HepG2 (cell line): Measurements from ENCODE around the gene CCDC201. TPM values are rescaled to one million over a fixed set of nuclear protein-coding genes. Genes with fewer than 3 reads are reported as not detected.
A peak's percentile ranks its signal among the peaks of the same experiment; 100 is the strongest.

Experiments used
- ATAC-seq: fragments of 200-7000 bp; cut with Tn5 transposase; 3 replicates; pipeline ENCODE4 v1.9.1; 2020; ENCODE audit warnings: mild to moderate bottlenecking, moderate library complexity
- BruUV-seq: library from RNA; stranded (reverse); fragments of 400-500 nt; replicated peaks from 2 replicates; lab custom pipeline; 2021; lab: Mats Ljungman, UMichigan
- CTCF ChIA-PET: fragments of 300-600 bp; formaldehyde crosslinking; extraction: SDS; loops from one replicate; lab custom pipeline; 2021; ENCODE audit warnings: low total read pairs, inconsistent platforms, low intra/inter-chr PET ratio; lab: Yijun Ruan, JAX
- POLR2A ChIA-PET: fragments of 350-600 bp; sonication (Branson Sonifier 250); formaldehyde crosslinking; loops from one replicate; lab custom pipeline; 2020; ENCODE audit warnings: antibody characterized with exemption, inconsistent platforms; lab: Yijun Ruan, JAX
- DNase-seq: peaks from one replicate; pipeline ENCODE4 v3.0.0-alpha.2; 2015; ENCODE audit warnings: low spot score
- FAIRE-seq: peaks from 3 replicates; lab custom pipeline; 2011; peaks lifted over from hg19 to GRCh38; lab: Jason Lieb, UNC
- H2AFZ ChIP-seq: one replicate; pipeline ENCODE4 v1.6.1; 2011; ENCODE audit warnings: low read length, inconsistent platforms
- H3K27ac ChIP-seq: fragments of 300-600 bp; 3 replicates; pipeline ENCODE4 v1.8.0; 2011; ENCODE audit warnings: mixed run types, mild to moderate bottlenecking, mixed read lengths, low read length, inconsistent platforms; ENCODE audit not compliant: insufficient read depth; ENCODE audit errors: extremely low read length
- H3K27me3 ChIP-seq, 2 experiments: fragments of 200-600 bp in 1 of 2; 2 replicates in 1 of 2; 3 replicates in 1 of 2; pipeline versions ENCODE4 v1.6.0 to v1.8.0; 2011; ENCODE audit warnings: low read length in 2 of 2, mild to moderate bottlenecking in 2 of 2, moderate library complexity in 2 of 2, inconsistent platforms in 1 of 2; ENCODE audit not compliant: insufficient read depth in 2 of 2, control insufficient read depth in 1 of 2
- H3K36me3 ChIP-seq, 2 experiments: fragments of 200-600 bp in 1 of 2; replicated peaks in 1 of 2; 2 replicates in 1 of 2; 3 replicates in 1 of 2; pipeline versions ENCODE4 v1.5.1 to v1.8.0; 2011; ENCODE audit warnings: low read length in 2 of 2, inconsistent platforms in 1 of 2; ENCODE audit not compliant: insufficient read depth in 2 of 2, control insufficient read depth in 1 of 2
- H3K4me1 ChIP-seq: 2 replicates; pipeline ENCODE4 v1.5.1; 2012; ENCODE audit warnings: low read length, inconsistent platforms; ENCODE audit not compliant: insufficient read depth
- H3K4me2 ChIP-seq: 2 replicates; pipeline ENCODE4 v1.6.0; 2011; ENCODE audit warnings: low read depth, low read length, inconsistent platforms
- H3K4me3 ChIP-seq, 3 experiments: fragments of 200-600 bp in 1 of 3; sonication (generic), shearing (Covaris generic) in 1 of 3; replicated peaks in 1 of 3; 2 replicates each; pipeline ENCODE4 v1.5.1; 2011 to 2016; ENCODE audit warnings: low read length in 3 of 3, inconsistent platforms in 2 of 3, low read depth in 2 of 3, mild to moderate bottlenecking in 2 of 3, control low read depth in 1 of 3, mixed read lengths in 1 of 3; ENCODE audit not compliant: insufficient read depth in 1 of 3
- H3K79me2 ChIP-seq: one replicate; pipeline ENCODE4 v1.6.1; 2011; ENCODE audit warnings: low read length, inconsistent platforms; ENCODE audit not compliant: insufficient read depth
- H3K9ac ChIP-seq: 2 replicates; pipeline ENCODE4 v1.6.0; 2011; ENCODE audit warnings: mild to moderate bottlenecking, low read depth, low read length, inconsistent platforms; ENCODE audit not compliant: insufficient read depth
- H3K9me3 ChIP-seq: 2 replicates; pipeline ENCODE4 v1.5.1; 2012; ENCODE audit warnings: mild to moderate bottlenecking, low read length
- H4K20me1 ChIP-seq: 2 replicates; pipeline ENCODE4 v1.6.0; 2011; ENCODE audit warnings: inconsistent platforms, mild to moderate bottlenecking, low read length, moderate library complexity; ENCODE audit not compliant: insufficient read depth
- BRF2 ChIP-seq: sonication (generic); formaldehyde crosslinking; IDR thresholded peaks from 2 replicates; pipeline ENCODE4 v1.8.1; 2022; ENCODE audit warnings: mild to moderate bottlenecking, missing genetic modification reagents
- ELF4 ChIP-seq: sonication (generic); formaldehyde crosslinking; IDR thresholded peaks from 2 replicates; pipeline ENCODE4 v1.5.0; 2020; ENCODE audit warnings: missing genetic modification reagents, mild to moderate bottlenecking, moderate library complexity, borderline replicate concordance
- FUBP1 ChIP-seq: sonication (generic); formaldehyde crosslinking; IDR thresholded peaks from 2 replicates; pipeline ENCODE4 v1.5.1; 2020; ENCODE audit warnings: missing genetic modification reagents, mild to moderate bottlenecking, borderline replicate concordance
- HNRNPL ChIP-seq: fragments of 200-400 bp; formaldehyde crosslinking; IDR thresholded peaks from 2 replicates; pipeline ENCODE4 v1.6.1; 2017; ENCODE audit warnings: mild to moderate bottlenecking, low read depth, low read length
- IRF9 ChIP-seq: sonication (generic); formaldehyde crosslinking; IDR thresholded peaks from 2 replicates; pipeline ENCODE4 v1.8.0; 2022; ENCODE audit warnings: missing genetic modification reagents, mild to moderate bottlenecking, borderline replicate concordance
- MIER2 ChIP-seq: IDR thresholded peaks from 2 replicates; pipeline ENCODE4 v1.6.1; 2016; ENCODE audit warnings: missing biosample characterization, missing genetic modification reagents
- POGZ ChIP-seq: sonication (generic); formaldehyde crosslinking; IDR thresholded peaks from 2 replicates; pipeline ENCODE4 v1.4.0; 2020; ENCODE audit warnings: mild to moderate bottlenecking, missing genetic modification reagents
- ZNF124 ChIP-seq: sonication (generic); formaldehyde crosslinking; IDR thresholded peaks from 2 replicates; pipeline ENCODE4 v1.4.0; 2020; ENCODE audit warnings: missing genetic modification reagents
- ZNF281 ChIP-seq: sonication (generic); formaldehyde crosslinking; IDR thresholded peaks from 2 replicates; pipeline ENCODE4 v1.4.0; 2020; ENCODE audit warnings: missing genetic modification reagents, borderline replicate concordance
- ZNF343 ChIP-seq: sonication (generic); formaldehyde crosslinking; IDR thresholded peaks from 2 replicates; pipeline ENCODE4 v1.4.0; 2020; ENCODE audit warnings: mild to moderate bottlenecking, missing genetic modification reagents
- ZNF563 ChIP-seq: sonication (generic); formaldehyde crosslinking; IDR thresholded peaks from 2 replicates; pipeline ENCODE4 v1.8.0; 2022; ENCODE audit warnings: mild to moderate bottlenecking, moderate library complexity, missing genetic modification reagents
- ZNF564 ChIP-seq: sonication (generic); formaldehyde crosslinking; IDR thresholded peaks from 2 replicates; pipeline ENCODE4 v1.8.1; 2023; ENCODE audit warnings: mild to moderate bottlenecking, missing genetic modification reagents
- ZNF580 ChIP-seq: IDR thresholded peaks from 2 replicates; pipeline ENCODE4 v1.6.1; 2016; ENCODE audit warnings: low read depth, borderline replicate concordance
- ZNF672 ChIP-seq: sonication (generic); formaldehyde crosslinking; IDR thresholded peaks from 2 replicates; pipeline ENCODE4 v1.8.1; 2022; ENCODE audit warnings: missing genetic modification reagents
- WGBS: methylation state at CpG from one replicate; pipeline ENCODE4 v1.1.6; 2017; ENCODE audit warnings: low lambda C conversion rate; 5-methylcytosine and 5-hydroxymethylcytosine counted together
- in situ Hi-C: cut with HindIII; loops from 2 replicates; pipeline ENCODE4 v1.10.0; 2017; ENCODE audit warnings: low pct_unique_long_range_greater_than_20kb; ENCODE audit not compliant: extremely low pct_ligation_motif_present
- intact Hi-C: fragments of 100-400 bp; cut with micrococcal nuclease; formaldehyde crosslinking; loops from one replicate; pipeline ENCODE4 v1.10.0; 2022; ENCODE audit not compliant: unreplicated experiment
- polyA plus RNA-seq, 8 experiments: library from polyadenylated mRNA; depleted of rRNA in 3 of 8; stranded (reverse) in 7 of 8; unstranded in 1 of 8; fragments of >200 nt; fragmentation: Illumina TruSeq in 4 of 8; extraction: Trizol in 4 of 8; gene quantifications; 2 replicates each; pipeline versions ENCODE4 v1.2.1 to v1.2.3, GENCODE V29; 2011 to 2016; ENCODE audit warnings: low read depth in 4 of 8, missing spikeins in 1 of 8, mixed read lengths in 1 of 8; ENCODE audit not compliant: insufficient read depth in 1 of 8
- total RNA-seq, 5 experiments: library from RNA; depleted of rRNA; stranded (reverse); fragments of >200 nt; fragmentation: Illumina TruSeq; extraction: Trizol; gene quantifications; 2 replicates each; pipeline ENCODE4 v1.2.3, GENCODE V29; 2016; ENCODE audit warnings: low read depth in 1 of 5

CCDC201 gene
- total and polyA plus RNA-seq, 2 of the 13 experiments (the other 11 are each of a cell fraction or from before 2014, with no cell fraction given), result 0.92 TPM; not detected in 1

- peaks cover 0 to 19% of the 10 kb centered on the region in 2 experiments; a peak in 4 of 5 replicates for H3K36me3 ChIP-seq
- H3K27ac ChIP-seq, result peak overlapping the region; percentile 99
- FAIRE-seq (no peak), DNase-seq (peak; percentile 18), ATAC-seq (no peak; the same call in 2 of the 3 replicates)
- in situ Hi-C loops (no loop called here), intact Hi-C loops (no loop called here)
- H2AFZ ChIP-seq, result no peak overlapping the region
- POLR2A ChIA-PET, result interaction anchor here (0.9 to 7.2 kb wide), 9 partner anchors 8 to 262 kb away, joined by 3 to 118 read pairs (median 4); partner anchors contain the start of genes CCDC201 and IGFBP3
- peaks cover 4% of the 10 kb centered on the region for H3K79me2 ChIP-seq
- CTCF ChIA-PET, result interaction anchor here (1.4 to 1.9 kb wide), 2 partner anchors 20 kb away, joined by 3 to 11 read pairs; partner anchors contain the start of gene CCDC201
- H3K9ac ChIP-seq, result no peak overlapping the region
- BruUV-seq, result no TSS peak
- peaks cover 40% of the 10 kb centered on the region for H4K20me1 ChIP-seq
- H3K4me1 ChIP-seq, result peaks cover 52% of the 10 kb centered on the region
- H3K4me3 ChIP-seq, result 0 out of 6 replicates have a peak overlapping the region, but pooled peaks of 1 of the 3 experiments have one; percentile 0
- 68% methylated on average over 6 of the region's 6 CpGs for WGBS
- H3K4me2 ChIP-seq, result 0 out of 2 replicates have a peak overlapping the region, but pooled peaks have one; percentile 11
- no peaks in the 10 kb centered on the region for H3K9me3 ChIP-seq
- no peaks in the 10 kb centered on the region; a peak in 1 of 5 replicates for H3K27me3 ChIP-seq
- peak; percentile 53 for TF ChIP-seq ELF4
- peak; percentile 28; the same call in 1 of the 2 replicates for TF ChIP-seq POGZ
- TF ChIP-seq ZNF672, result peak; percentile 62; the same call in 1 of the 2 replicates
- TF ChIP-seq ZNF564 (CRISPR knock-in tag), result peak; percentile 64; the same call in 1 of the 2 replicates
- TF ChIP-seq HNRNPL, result 0 out of 2 replicates have a peak, but pooled peaks have one; percentile 18
- TF ChIP-seq ZNF124, result no peak
- peak; percentile 99 for TF ChIP-seq FUBP1 (CRISPR knock-in tag)
- peak; percentile 48; the same call in 1 of the 2 replicates for TF ChIP-seq ZNF580 (CRISPR knock-in tag)
- TF ChIP-seq ZNF563 (CRISPR knock-in tag), result peak; percentile 42
- TF ChIP-seq IRF9 (CRISPR knock-in tag), result no peak
- TF ChIP-seq ZNF281, result no peak; the same call in 1 of the 2 replicates
- TF ChIP-seq MIER2 (CRISPR knock-in tag), result peak; percentile 53; the same call in 1 of the 2 replicates
- peak; percentile 38; the same call in 1 of the 2 replicates for TF ChIP-seq BRF2 (CRISPR knock-in tag)
- no peak for TF ChIP-seq ZNF343 (CRISPR knock-in tag)
Measured at GRCh38 chr7:45892407-45893035, 19.6 kb upstream of the CCDC201 start.
